CD4-positive, alpha-beta T cell treated with Interleukin-21 for 1 hour (primary cell): ENCODE results near the gene PIBF1.
"Not testable (repeated sequence)": the region's sequence is repeated elsewhere in the genome, so short reads cannot be mapped to it uniquely, and the experiment has no call there.

Experiments used
- DNase-seq: peaks from one replicate; pipeline ENCODE4 v3.0.0-alpha.2; 2020

The PIBF1 gene

GRCh38 chr13:72931311-72931710 lies 149.4 kb downstream of the PIBF1 start:
- no peak for DNase-seq

GRCh38 chr13:72932250-72932649 lies 150.3 kb downstream of the PIBF1 start:
- no peak for DNase-seq

GRCh38 chr13:72946267-72946666 lies 164.3 kb downstream of the PIBF1 start:
- not testable (repeated sequence) for DNase-seq

- DNase-seq = no peak
Observed at GRCh38 chr13:72952529-72953141, 170.7 kb downstream of the PIBF1 start.

GRCh38 chr13:72953391-72953965 lies 171.5 kb downstream of the PIBF1 start:
- DNase-seq = no peak

DNA sequence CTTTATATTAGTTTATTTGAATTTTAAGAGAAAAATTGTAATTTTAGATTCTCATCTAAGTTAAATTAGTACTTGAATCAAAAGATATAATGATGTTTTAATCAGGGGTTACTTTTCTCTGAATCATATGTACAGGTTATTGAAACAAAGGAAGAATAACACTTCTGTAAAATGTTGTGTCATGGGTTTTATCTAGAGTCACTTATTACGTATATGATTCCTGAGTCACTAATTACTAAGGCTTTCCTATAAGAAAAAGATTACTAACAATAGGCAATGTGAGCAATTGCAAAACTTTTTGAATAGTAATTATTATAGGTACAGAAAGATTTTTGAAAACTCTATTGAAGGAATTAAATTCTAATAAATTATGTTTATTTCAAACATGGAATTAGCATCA lies 177.7 kb downstream of the PIBF1 start:
- no peak for DNase-seq

- DNase-seq = no peak
Observed at GRCh38 chr13:72960114-72960513, 178.2 kb downstream of the PIBF1 start.

- no peak for DNase-seq
Observed at GRCh38 chr13:72960541-72960940, 178.6 kb downstream of the PIBF1 start.

GRCh38 chr13:72963762-72964161 lies 181.8 kb downstream of the PIBF1 start:
- DNase-seq = no peak

DNA sequence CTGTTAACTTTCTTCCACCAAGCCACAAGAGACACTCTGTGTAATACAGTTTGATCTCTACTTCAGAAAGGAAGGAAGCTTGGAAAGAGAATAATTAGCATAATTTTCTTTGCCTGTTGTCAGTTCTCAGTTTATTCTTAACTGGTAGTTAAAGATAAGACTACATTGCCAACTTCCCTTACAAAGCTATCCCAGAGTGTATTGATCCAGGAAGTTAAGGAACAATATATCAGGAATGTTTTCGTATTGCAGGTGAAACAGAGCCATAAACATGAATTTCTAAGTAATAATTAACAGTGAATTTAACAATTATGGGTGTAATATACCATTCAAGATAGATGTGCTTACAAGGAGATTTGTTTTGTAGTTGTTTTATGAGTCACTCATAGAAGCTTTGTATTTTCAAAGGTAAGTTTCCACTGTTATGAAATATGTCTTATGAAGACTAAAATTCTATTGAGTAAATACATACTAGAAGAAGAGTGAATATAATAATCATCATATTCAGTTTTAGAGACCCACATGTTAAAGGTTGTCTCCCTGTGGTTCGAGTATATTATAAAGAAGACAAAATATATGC lies 188.5 kb downstream of the PIBF1 start:
- no peak for DNase-seq

GRCh38 chr13:72970956-72971355 lies 189.0 kb downstream of the PIBF1 start:
- DNase-seq = no peak

- no peak for DNase-seq
Observed at GRCh38 chr13:72973234-72973633, 191.3 kb downstream of the PIBF1 start.

DNA sequence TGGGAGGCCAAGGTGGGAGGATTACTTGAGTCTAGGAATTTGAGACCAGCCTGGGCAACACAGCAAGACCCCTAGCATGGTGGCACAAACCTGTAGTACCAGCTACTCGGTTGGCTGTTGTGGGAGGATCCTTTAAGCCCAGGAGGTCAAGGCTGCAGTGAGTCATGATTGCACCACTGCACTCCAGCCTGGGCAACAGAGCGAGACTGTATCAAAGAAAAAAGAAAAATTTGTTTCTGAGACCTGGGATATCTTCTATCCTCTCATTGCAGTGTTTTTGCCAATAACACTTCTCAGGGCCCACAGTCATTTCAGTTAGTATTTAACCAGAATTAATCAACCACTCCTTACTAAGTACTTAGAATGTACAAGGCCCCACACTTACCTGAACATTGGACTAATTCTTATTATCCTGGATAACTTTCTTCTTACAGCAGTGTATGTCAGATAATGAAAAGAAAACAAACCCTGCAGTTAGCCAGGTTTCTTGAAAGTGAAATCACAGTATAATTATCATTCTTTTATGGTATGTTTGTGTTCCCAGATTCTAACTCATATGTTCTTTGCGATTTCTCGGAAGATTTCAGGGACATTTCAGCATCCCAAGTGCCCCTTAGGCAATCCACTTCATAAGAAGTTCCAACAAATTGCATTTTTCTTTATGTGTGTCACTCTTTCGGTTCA lies 201.3 kb downstream of the PIBF1 start:
- no peak for DNase-seq

DNA sequence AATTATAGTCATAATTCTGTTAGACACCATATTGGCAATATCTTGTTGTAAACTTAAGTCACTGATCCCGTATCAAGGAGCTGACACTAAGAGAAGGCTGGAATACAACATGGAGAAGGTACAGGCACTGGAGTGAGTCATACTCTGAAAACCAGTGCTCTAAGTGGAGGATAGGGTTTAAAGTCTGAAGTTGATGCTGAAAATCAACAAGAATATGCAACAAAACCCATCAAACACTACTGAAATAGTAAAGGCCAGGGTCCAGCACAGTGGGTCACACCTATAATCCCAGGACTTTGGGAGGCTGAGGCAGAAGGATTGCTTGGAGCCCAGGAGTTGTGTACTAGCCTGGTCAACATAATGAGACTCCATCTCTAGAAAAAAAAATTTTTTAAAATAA lies 203.7 kb downstream of the PIBF1 start:
- DNase-seq = no peak

DNA sequence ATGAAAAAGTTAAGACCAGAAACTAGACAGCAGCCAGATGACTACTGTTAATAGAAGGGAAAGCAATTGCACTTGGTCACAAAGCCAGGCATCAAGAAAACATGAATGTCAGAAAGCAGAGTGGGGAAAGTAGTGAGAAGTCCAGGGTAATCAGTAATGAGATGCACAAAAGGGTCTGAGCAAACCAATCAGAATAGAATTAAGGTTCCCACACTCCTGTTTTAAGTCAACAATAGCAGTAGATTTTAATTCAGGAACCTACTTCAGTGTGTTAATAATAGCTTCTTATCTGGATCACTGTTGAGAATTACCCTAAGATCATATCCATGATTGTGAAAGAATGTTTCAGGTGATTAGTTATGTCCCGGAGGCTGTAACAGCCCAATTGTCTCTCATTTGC lies 204.3 kb downstream of the PIBF1 start:
- no peak for DNase-seq

DNA sequence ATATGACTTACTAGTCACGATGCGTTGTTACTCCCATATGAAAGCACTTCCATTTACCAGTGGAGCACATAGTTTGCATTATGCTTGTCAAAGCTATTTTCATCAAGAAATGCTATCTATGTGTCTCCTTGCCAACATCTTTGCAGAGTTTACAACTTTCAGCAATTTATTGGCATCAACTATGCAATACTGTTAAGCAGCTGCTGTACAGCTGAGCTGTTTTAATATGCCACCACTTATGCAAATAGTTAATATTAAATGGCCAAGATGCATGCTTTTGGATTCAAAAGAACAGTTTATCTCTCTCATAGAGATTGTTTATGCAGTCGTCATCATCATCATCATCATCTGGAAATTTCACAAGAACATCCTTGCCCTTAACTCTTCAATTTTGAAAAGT lies 209.0 kb downstream of the PIBF1 start:
- no peak for DNase-seq

DNA sequence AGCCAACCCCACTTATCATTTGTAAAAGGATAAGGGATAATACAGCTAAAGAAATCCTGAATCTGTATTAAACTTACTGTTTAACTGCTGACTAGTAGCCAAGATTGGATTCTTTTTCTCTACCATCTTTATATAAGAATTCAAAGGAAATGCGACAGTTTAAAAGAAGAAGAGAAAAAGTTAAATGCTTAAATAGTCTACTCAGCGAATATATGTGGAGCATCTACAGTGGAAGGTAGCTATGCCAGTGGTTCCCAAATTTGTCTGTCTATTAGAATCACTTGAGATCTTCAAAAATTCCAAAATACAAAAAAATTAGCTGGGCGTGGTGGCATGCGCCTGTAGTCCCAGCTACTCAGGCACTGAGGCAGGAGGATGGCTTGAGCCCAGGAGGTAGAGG lies 216.1 kb downstream of the PIBF1 start:
- no peak for DNase-seq

DNA sequence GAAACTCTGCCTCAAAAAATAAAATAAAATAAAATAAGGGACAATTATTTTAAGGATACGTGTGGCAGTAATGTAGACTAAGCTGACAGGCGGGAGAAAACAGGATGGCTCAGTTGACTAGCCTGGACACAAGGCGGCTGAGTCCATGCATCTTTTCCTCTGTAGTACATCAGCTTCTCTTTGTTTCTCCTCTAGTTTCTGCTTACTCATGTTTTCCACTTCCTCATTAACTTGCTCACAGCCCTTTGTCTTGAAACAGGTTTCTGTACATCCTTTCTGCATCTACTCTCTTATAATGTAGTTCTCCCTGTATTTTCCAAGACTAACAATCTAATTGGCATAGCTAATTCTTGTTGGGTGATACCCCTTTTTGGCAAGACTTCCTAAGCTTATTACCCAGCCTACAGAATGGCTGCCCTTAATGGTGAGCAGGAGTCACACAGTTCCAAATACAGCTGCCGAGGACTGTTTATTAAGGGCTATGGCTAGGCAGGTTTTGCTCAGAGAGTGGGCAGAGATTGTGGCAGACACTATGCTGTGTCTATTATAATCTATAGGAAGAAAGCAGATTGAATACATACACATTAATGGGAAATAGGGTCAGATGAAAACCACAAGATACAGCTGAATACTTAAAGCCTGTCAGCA lies 218.2 kb downstream of the PIBF1 start:
- no peak for DNase-seq

- DNase-seq = no peak
Observed at GRCh38 chr13:73001971-73002370, 220.0 kb downstream of the PIBF1 start.

- no peak for DNase-seq
Observed at GRCh38 chr13:73011751-73012150, 229.8 kb downstream of the PIBF1 start.

GRCh38 chr13:73015805-73016204 lies 233.9 kb downstream of the PIBF1 start:
- DNase-seq = no peak

DNA sequence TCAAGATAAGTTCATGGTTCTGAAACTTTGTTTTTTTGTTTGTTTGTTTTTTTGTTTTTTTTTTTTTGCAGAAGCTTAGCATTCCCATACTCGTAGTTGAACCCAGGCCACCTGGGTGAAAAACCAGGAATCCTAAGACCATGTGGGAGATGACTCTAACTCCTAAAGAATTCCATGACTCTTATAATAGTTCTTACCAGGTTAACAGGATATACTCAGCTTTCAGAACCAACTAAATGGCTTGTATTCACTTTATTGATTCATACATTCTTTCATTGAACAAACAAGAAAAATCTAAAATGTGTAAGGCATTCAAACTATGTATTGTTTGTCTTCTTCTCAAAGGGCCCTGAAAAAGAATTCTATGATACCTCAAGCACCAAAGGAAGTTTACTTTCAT lies 236.4 kb downstream of the PIBF1 start:
- DNase-seq = no peak

- no peak for DNase-seq
Observed at GRCh38 chr13:73025217-73026012, 243.5 kb downstream of the PIBF1 start.
